H9 (cell line): ENCODE results near the gene MAD1L1. TPM values are rescaled to one million over a fixed set of nuclear protein-coding genes. Genes with fewer than 3 reads are reported as not detected.

Source experiments
- DNase-seq: peaks from one replicate; pipeline ENCODE4 v3.0.0-alpha.2; 2017
- H2AFZ ChIP-seq: one replicate; pipeline ENCODE4 v1.6.1; 2013; ENCODE audit warnings: mild to moderate bottlenecking, low read length, control low read depth, moderate library complexity
- H2AK5ac ChIP-seq: 2 replicates; pipeline ENCODE4 v1.6.1; 2013; ENCODE audit warnings: low read length, control low read depth, mixed read lengths; ENCODE audit not compliant: insufficient read length
- H2BK120ac ChIP-seq: one replicate; pipeline ENCODE4 v1.6.1; 2013; ENCODE audit warnings: low read depth, mild to moderate bottlenecking, low read length, control low read depth, inconsistent platforms; ENCODE audit not compliant: poor library complexity, severe bottlenecking
- H2BK12ac ChIP-seq: 2 replicates; pipeline ENCODE4 v1.6.1; 2013; ENCODE audit warnings: low read length, control low read depth, mixed read lengths, low read depth; ENCODE audit not compliant: insufficient read length
- H2BK15ac ChIP-seq: 2 replicates; pipeline ENCODE4 v1.6.1; 2013; ENCODE audit warnings: low read depth, low read length, control low read depth
- H2BK20ac ChIP-seq: one replicate; pipeline ENCODE4 v1.6.1; 2013; ENCODE audit warnings: low read depth, mild to moderate bottlenecking, low read length, control low read depth, inconsistent platforms; ENCODE audit not compliant: poor library complexity, severe bottlenecking
- H2BK5ac ChIP-seq: 2 replicates; pipeline ENCODE4 v1.6.1; 2013; ENCODE audit warnings: low read length, control low read depth, mixed read lengths; ENCODE audit not compliant: insufficient read length
- H3K14ac ChIP-seq: 2 replicates; pipeline ENCODE4 v1.6.1; 2013; ENCODE audit warnings: low read length, control low read depth; ENCODE audit not compliant: insufficient read depth
- H3K18ac ChIP-seq: 2 replicates; pipeline ENCODE4 v1.6.1; 2013; ENCODE audit warnings: low read depth, mild to moderate bottlenecking, mixed read lengths, low read length, control low read depth; ENCODE audit not compliant: insufficient read length
- H3K23ac ChIP-seq: 2 replicates; pipeline ENCODE4 v1.6.1; 2013; ENCODE audit warnings: low read length, control low read depth, mixed read lengths, low read depth; ENCODE audit not compliant: insufficient read length
- H3K23me2 ChIP-seq: 2 replicates; pipeline ENCODE4 v1.6.1; 2013; ENCODE audit warnings: low read depth, mild to moderate bottlenecking, mixed read lengths, low read length, control low read depth; ENCODE audit not compliant: insufficient read length, poor library complexity, severe bottlenecking
- H3K27ac ChIP-seq: 2 replicates; pipeline ENCODE4 v1.5.1; 2013; ENCODE audit warnings: low read length, control low read depth, mixed read lengths, low read depth; ENCODE audit not compliant: insufficient read length
- H3K27me3 ChIP-seq: 2 replicates; pipeline ENCODE4 v1.6.1; 2013; ENCODE audit warnings: low read length, control low read depth, inconsistent platforms; ENCODE audit not compliant: insufficient read depth
- H3K4ac ChIP-seq: 2 replicates; pipeline ENCODE4 v1.6.1; 2013; ENCODE audit warnings: low read depth, mild to moderate bottlenecking, control low read depth, inconsistent platforms, low read length, moderate library complexity
- H3K4me1 ChIP-seq: 2 replicates; pipeline ENCODE4 v1.6.1; 2013; ENCODE audit warnings: low read length, control low read depth, inconsistent platforms; ENCODE audit not compliant: insufficient read depth
- H3K4me2 ChIP-seq: 2 replicates; pipeline ENCODE4 v1.6.1; 2013; ENCODE audit warnings: low read length, control low read depth, mixed read lengths; ENCODE audit not compliant: insufficient read length, insufficient read depth
- H3K56ac ChIP-seq: 2 replicates; pipeline ENCODE4 v1.6.1; 2013; ENCODE audit warnings: low read depth, mild to moderate bottlenecking, mixed read lengths, low read length, control low read depth; ENCODE audit not compliant: insufficient read length
- H3K79me1 ChIP-seq: 2 replicates; pipeline ENCODE4 v1.6.1; 2013; ENCODE audit warnings: low read depth, mild to moderate bottlenecking, moderate library complexity, low read length, control low read depth, inconsistent platforms; ENCODE audit not compliant: insufficient read depth, poor library complexity, severe bottlenecking
- H3K79me2 ChIP-seq: 2 replicates; pipeline ENCODE4 v1.6.1; 2013; ENCODE audit warnings: low read length, control low read depth, inconsistent platforms; ENCODE audit not compliant: insufficient read depth
- H3K9ac ChIP-seq: 2 replicates; pipeline ENCODE4 v1.6.1; 2013; ENCODE audit warnings: low read length, control low read depth, mixed read lengths; ENCODE audit not compliant: insufficient read length; ENCODE audit errors: extremely low read depth
- H3K9me3 ChIP-seq: one replicate; pipeline ENCODE4 v1.6.1; 2013; ENCODE audit warnings: low read depth, low read length, inconsistent platforms; ENCODE audit not compliant: control insufficient read depth
- H3T11ph ChIP-seq: one replicate; pipeline ENCODE4 v1.6.1; 2013; ENCODE audit warnings: mild to moderate bottlenecking, low read length, control low read depth, inconsistent platforms
- H4K20me1 ChIP-seq: one replicate; pipeline ENCODE4 v1.6.1; 2013; ENCODE audit not compliant: control insufficient read depth, insufficient read length, insufficient read depth
- H4K5ac ChIP-seq: 2 replicates; pipeline ENCODE4 v1.6.1; 2013; ENCODE audit warnings: low read depth, mild to moderate bottlenecking, mixed read lengths, low read length, control low read depth; ENCODE audit not compliant: insufficient read length
- H4K8ac ChIP-seq: replicated peaks from 2 replicates; pipeline ENCODE4 v1.6.1; 2013; ENCODE audit warnings: low read length, control low read depth, mixed read lengths, low read depth; ENCODE audit not compliant: insufficient read length
- H4K91ac ChIP-seq: 2 replicates; pipeline ENCODE4 v1.6.1; 2013; ENCODE audit warnings: low read depth, mild to moderate bottlenecking, moderate library complexity, mixed read lengths, low read length, control low read depth; ENCODE audit not compliant: insufficient read length
- H3K27ac Mint-ChIP-seq, 3 experiments: 2 replicates in 2 of 3; 3 replicates in 1 of 3; pipeline ENCODE4 v1.8.0; 2020 to 2021; ENCODE audit warnings: mixed read lengths in 3 of 3, mild to moderate bottlenecking in 1 of 3, moderate library complexity in 1 of 3
- H3K27me3 Mint-ChIP-seq: 2 replicates; pipeline ENCODE4 v1.8.0; 2021; ENCODE audit warnings: low read depth, mild to moderate bottlenecking, moderate library complexity, mixed read lengths
- H3K36me3 Mint-ChIP-seq, 3 experiments: 2 replicates in 2 of 3; 3 replicates in 1 of 3; pipeline ENCODE4 v1.8.0; 2020 to 2021; ENCODE audit warnings: low read depth in 3 of 3, mixed read lengths in 3 of 3; ENCODE audit not compliant: insufficient read depth in 1 of 3
- H3K4me1 Mint-ChIP-seq, 2 experiments: 2 replicates each; pipeline ENCODE4 v1.8.0; 2020; ENCODE audit warnings: mixed read lengths in 2 of 2
- H3K4me3 Mint-ChIP-seq, 2 experiments: 2 replicates in 1 of 2; 3 replicates in 1 of 2; pipeline ENCODE4 v1.8.0; 2020 to 2021; ENCODE audit warnings: mild to moderate bottlenecking in 2 of 2, mixed read lengths in 2 of 2, moderate library complexity in 1 of 2
- H3K9me3 Mint-ChIP-seq, 2 experiments: 2 replicates in 1 of 2; 3 replicates in 1 of 2; pipeline ENCODE4 v1.8.0; 2020; ENCODE audit warnings: mild to moderate bottlenecking in 2 of 2, mixed read lengths in 2 of 2, moderate library complexity in 1 of 2
- CTCF ChIP-seq: fragments of 200-600 bp; sonication (generic); conservative IDR thresholded peaks from 3 replicates; pipeline ENCODE4 v1.8.0; 2021; ENCODE audit warnings: antibody characterized with exemption, mild to moderate bottlenecking
- WGBS: extraction: QIAGEN DNeasy Blood & Tissue Kit; methylation state at CpG from one replicate; pipeline ENCODE4 v1.1.7; 2013; ENCODE audit warnings: missing lambda C conversion rate, low lambda C conversion rate, mixed read lengths; ENCODE audit not compliant: insufficient read length; ENCODE audit errors: extremely low coverage; 5-methylcytosine and 5-hydroxymethylcytosine counted together
- total RNA-seq: library from RNA; stranded (reverse); gene quantifications from 2 replicates; pipeline ENCODE4 v1.2.1, GENCODE V29; 2021

The MAD1L1 gene
- total RNA-seq, 1 experiment from 2014 or later, result 39.0 TPM

- no peak overlapping the region for H4K5ac ChIP-seq
- no peak overlapping the region for H3K23ac ChIP-seq
- no peak overlapping the region for H2AFZ ChIP-seq
- H3K14ac ChIP-seq, result no peak overlapping the region; the same call in 1 of the 2 replicates
- Mint-ChIP-seq H3K9me3 (no peaks in the 10 kb centered on the region), H3K4me3 (no peak overlapping the region), H3K27ac (peak overlapping the region in 1 of 3 experiments; percentile 50; a peak in 1 of 7 replicates), H3K27me3 (no peaks in the 10 kb centered on the region; the same call in 1 of the 2 replicates), H3K4me1 (peaks cover 9 to 18% of the 10 kb centered on the region in 2 experiments), H3K36me3 (peaks cover 0 to 2% (median 0%) of the 10 kb centered on the region in 3 experiments; a peak in 1 of 7 replicates)
- H3T11ph ChIP-seq, result no peak overlapping the region
- no peak overlapping the region for H3K4me2 ChIP-seq
- H4K20me1 ChIP-seq, result no peaks in the 10 kb centered on the region
- H3K18ac ChIP-seq, result no peak overlapping the region
- H2BK12ac ChIP-seq, result no peak overlapping the region
- H2BK5ac ChIP-seq, result no peak overlapping the region
- no peak overlapping the region for H4K8ac ChIP-seq
- no peak for TF ChIP-seq CTCF
- H3K9ac ChIP-seq, result no peak overlapping the region
- H4K91ac ChIP-seq, result no peak overlapping the region
- H2AK5ac ChIP-seq, result no peak overlapping the region
- H3K9me3 ChIP-seq, result no peaks in the 10 kb centered on the region
- WGBS, result no CpG with 5 or more reads among the region's 13 CpGs
- no peak overlapping the region for H2BK120ac ChIP-seq
- H3K23me2 ChIP-seq, result no peaks in the 10 kb centered on the region
- no peaks in the 10 kb centered on the region for H3K79me2 ChIP-seq
- no peak overlapping the region for H2BK15ac ChIP-seq
- H3K4me1 ChIP-seq, result no peaks in the 10 kb centered on the region
- DNase-seq, result no peak
- H3K4ac ChIP-seq, result no peak overlapping the region
- H3K27ac ChIP-seq, result no peak overlapping the region
- no peaks in the 10 kb centered on the region for H3K27me3 ChIP-seq
- no peak overlapping the region for H2BK20ac ChIP-seq
- no peak overlapping the region for H3K56ac ChIP-seq
- H3K79me1 ChIP-seq, result no peaks in the 10 kb centered on the region
Measured at GRCh38 chr7:1993031-1993695, 239.6 kb downstream of the MAD1L1 start.
